MCF 10A (cell line): ENCODE results near the gene EGF. TPM values are rescaled to one million over a fixed set of nuclear protein-coding genes. Genes with fewer than 3 reads are reported as not detected.

Source experiments
- BruUV-seq: library from RNA; stranded (reverse); fragments of 400-500 nt; replicated peaks from 2 replicates; lab custom pipeline; 2021; lab: Mats Ljungman, UMichigan
- CTCF ChIA-PET: fragments of 300-600 bp; sonication (Branson Sonifier 250); formaldehyde crosslinking; extraction: SDS; loops from one replicate; lab custom pipeline; 2021; ENCODE audit warnings: antibody characterized with exemption, inconsistent platforms; lab: Yijun Ruan, JAX
- POLR2A ChIA-PET: fragments of 300-600, 350-650 bp; sonication (Branson Sonifier 250); formaldehyde crosslinking; extraction: SDS; loops from one replicate; lab custom pipeline; 2020; ENCODE audit warnings: antibody characterized with exemption, inconsistent platforms; lab: Yijun Ruan, JAX
- DNase-seq: peaks from one replicate; pipeline ENCODE4 v3.0.0-alpha.2; 2018; ENCODE audit not compliant: unreplicated experiment
- H3K27ac Mint-ChIP-seq: one replicate; pipeline ENCODE4 v1.8.0; 2022; ENCODE audit warnings: mild to moderate bottlenecking, low read depth, mixed read lengths; ENCODE audit not compliant: unreplicated experiment
- H3K27me3 Mint-ChIP-seq: one replicate; pipeline ENCODE4 v1.8.0; 2022; ENCODE audit warnings: mixed read lengths; ENCODE audit not compliant: insufficient read depth, unreplicated experiment
- H3K36me3 Mint-ChIP-seq: one replicate; pipeline ENCODE4 v1.8.0; 2022; ENCODE audit warnings: mild to moderate bottlenecking, moderate library complexity, mixed read lengths; ENCODE audit not compliant: insufficient read depth, unreplicated experiment
- H3K4me1 Mint-ChIP-seq: one replicate; pipeline ENCODE4 v1.8.0; 2022; ENCODE audit warnings: mixed read lengths; ENCODE audit not compliant: insufficient read depth, unreplicated experiment
- H3K4me3 Mint-ChIP-seq: one replicate; pipeline ENCODE4 v1.8.0; 2022; ENCODE audit warnings: mild to moderate bottlenecking, moderate library complexity, mixed read lengths; ENCODE audit not compliant: unreplicated experiment
- H3K9me3 Mint-ChIP-seq: one replicate; pipeline ENCODE4 v1.8.0; 2022; ENCODE audit warnings: mixed read lengths; ENCODE audit not compliant: unreplicated experiment
- intact Hi-C: fragments of 100-400 bp; cut with micrococcal nuclease; formaldehyde crosslinking; loops from 2 replicates; pipeline ENCODE4 v1.14.1; 2022
- total RNA-seq: library from RNA; stranded (reverse); gene quantifications from 2 replicates; pipeline ENCODE4 v1.2.3, GENCODE V29; 2022
- TF ChIP-seq, protein P1 (sequence below): fragments of 200-600 bp; IDR thresholded peaks from one replicate; pipeline ENCODE4 v1.8.0; 2022; ENCODE audit warnings: antibody characterized with exemption, mild to moderate bottlenecking; ENCODE audit not compliant: unreplicated experiment

The EGF gene
- total RNA-seq, 1 experiment from 2014 or later, result 0.12 TPM

DNA sequence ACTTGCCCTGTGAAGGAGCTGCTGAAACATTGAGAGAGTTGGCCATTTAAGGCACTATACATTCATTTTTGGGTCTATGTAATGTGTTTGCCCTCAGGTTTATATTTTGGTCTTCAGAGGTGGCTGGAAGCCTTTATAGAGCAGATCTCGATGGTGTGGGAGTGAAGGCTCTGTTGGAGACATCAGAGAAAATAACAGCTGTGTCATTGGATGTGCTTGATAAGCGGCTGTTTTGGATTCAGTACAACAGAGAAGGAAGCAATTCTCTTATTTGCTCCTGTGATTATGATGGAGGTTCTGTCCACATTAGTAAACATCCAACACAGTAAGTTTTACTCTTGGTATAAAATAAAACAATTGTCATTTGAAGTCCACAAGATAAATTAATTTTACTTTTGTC is 31.1 kb downstream of the EGF start:
- DNase-seq, result no peak
- intact Hi-C loops, result no loop called here
- no TSS peak for BruUV-seq
- H3K27me3 Mint-ChIP-seq, result no peaks in the 10 kb centered on the region
- H3K27ac Mint-ChIP-seq, result no peak overlapping the region
- no peak overlapping the region for H3K4me3 Mint-ChIP-seq
- TF ChIP-seq, protein P1, sequence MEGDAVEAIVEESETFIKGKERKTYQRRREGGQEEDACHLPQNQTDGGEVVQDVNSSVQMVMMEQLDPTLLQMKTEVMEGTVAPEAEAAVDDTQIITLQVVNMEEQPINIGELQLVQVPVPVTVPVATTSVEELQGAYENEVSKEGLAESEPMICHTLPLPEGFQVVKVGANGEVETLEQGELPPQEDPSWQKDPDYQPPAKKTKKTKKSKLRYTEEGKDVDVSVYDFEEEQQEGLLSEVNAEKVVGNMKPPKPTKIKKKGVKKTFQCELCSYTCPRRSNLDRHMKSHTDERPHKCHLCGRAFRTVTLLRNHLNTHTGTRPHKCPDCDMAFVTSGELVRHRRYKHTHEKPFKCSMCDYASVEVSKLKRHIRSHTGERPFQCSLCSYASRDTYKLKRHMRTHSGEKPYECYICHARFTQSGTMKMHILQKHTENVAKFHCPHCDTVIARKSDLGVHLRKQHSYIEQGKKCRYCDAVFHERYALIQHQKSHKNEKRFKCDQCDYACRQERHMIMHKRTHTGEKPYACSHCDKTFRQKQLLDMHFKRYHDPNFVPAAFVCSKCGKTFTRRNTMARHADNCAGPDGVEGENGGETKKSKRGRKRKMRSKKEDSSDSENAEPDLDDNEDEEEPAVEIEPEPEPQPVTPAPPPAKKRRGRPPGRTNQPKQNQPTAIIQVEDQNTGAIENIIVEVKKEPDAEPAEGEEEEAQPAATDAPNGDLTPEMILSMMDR, result no peak
- POLR2A ChIA-PET, result no interaction called here
- no peaks in the 10 kb centered on the region for H3K36me3 Mint-ChIP-seq
- no peaks in the 10 kb centered on the region for H3K9me3 Mint-ChIP-seq
- no peaks in the 10 kb centered on the region for H3K4me1 Mint-ChIP-seq
- CTCF ChIA-PET, result no interaction called here

DNA sequence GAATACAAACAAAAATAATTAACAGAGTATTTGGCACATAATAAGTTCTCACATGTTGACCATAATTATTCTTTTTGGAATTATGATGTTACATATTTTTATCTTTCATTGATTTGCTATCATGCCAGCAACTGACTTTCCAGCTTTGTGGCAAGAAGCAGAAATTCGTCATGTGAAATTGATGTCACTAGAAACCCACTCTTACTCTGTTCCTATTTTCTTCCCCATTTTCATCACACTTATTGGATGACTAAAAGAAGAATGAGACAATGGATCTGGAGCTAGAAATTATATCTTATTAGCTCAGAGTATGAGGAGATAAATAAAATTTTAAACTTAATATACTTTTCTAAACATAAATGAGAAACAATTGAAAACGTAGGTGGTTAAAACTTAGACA is 31.9 kb downstream of the EGF start:
- ChIA-PET POLR2A (no interaction called here), CTCF (no interaction called here)
- H3K9me3 Mint-ChIP-seq, result no peaks in the 10 kb centered on the region
- no peaks in the 10 kb centered on the region for H3K36me3 Mint-ChIP-seq
- intact Hi-C loops, result no loop called here
- TF ChIP-seq, protein P1, result no peak
- no peak overlapping the region for H3K4me3 Mint-ChIP-seq
- BruUV-seq, result no TSS peak
- H3K4me1 Mint-ChIP-seq, result no peaks in the 10 kb centered on the region
- no peak for DNase-seq
- no peaks in the 10 kb centered on the region for H3K27me3 Mint-ChIP-seq
- H3K27ac Mint-ChIP-seq, result no peak overlapping the region

DNA sequence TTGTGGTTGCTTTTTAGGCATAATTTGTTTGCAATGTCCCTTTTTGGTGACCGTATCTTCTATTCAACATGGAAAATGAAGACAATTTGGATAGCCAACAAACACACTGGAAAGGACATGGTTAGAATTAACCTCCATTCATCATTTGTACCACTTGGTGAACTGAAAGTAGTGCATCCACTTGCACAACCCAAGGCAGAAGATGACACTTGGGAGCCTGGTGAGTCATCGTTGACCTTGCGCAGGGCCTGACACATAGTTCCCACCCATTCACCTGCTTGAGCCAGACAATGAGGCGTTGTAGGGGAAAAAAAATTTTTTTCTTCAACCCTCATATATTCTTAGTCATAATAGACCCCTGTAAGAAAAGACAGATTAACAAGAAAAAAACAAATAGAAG is 32.4 kb downstream of the EGF start:
- ChIA-PET POLR2A (no interaction called here), CTCF (no interaction called here)
- H3K27me3 Mint-ChIP-seq, result no peaks in the 10 kb centered on the region
- H3K36me3 Mint-ChIP-seq, result no peaks in the 10 kb centered on the region
- H3K4me3 Mint-ChIP-seq, result no peak overlapping the region
- BruUV-seq, result no TSS peak
- TF ChIP-seq, protein P1, result no peak
- no peaks in the 10 kb centered on the region for H3K9me3 Mint-ChIP-seq
- H3K4me1 Mint-ChIP-seq, result no peaks in the 10 kb centered on the region
- intact Hi-C loops, result no loop called here
- no peak overlapping the region for H3K27ac Mint-ChIP-seq
- peak; percentile 78 for DNase-seq

DNA sequence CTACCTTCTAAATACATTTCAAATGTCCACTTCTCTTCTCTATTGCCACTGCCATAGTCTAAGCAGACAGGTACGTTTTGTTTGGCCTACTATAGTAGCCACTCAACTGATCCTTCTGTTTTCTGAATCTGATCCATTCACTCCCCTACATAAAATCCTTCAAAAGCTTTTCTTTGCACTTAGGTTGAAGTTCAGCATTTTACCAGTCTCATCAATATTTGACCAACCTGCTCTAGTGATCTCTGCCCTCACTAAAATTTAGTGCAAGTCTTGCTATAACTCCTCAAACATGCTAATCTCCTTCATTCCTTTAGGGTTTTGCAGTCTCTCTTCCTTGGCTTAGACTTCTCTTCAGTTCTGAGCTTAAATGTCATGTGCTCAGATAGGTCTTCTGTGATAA is 33.4 kb downstream of the EGF start:
- no TSS peak for BruUV-seq
- TF ChIP-seq, protein P1, result no peak
- Mint-ChIP-seq H3K4me3 (no peak overlapping the region), H3K9me3 (no peaks in the 10 kb centered on the region), H3K36me3 (no peaks in the 10 kb centered on the region), H3K27ac (no peak overlapping the region), H3K4me1 (no peaks in the 10 kb centered on the region), H3K27me3 (no peaks in the 10 kb centered on the region)
- ChIA-PET CTCF (interaction anchor here (0.6 to 0.9 kb wide), 5 partner anchors 12 to 1927 kb away, joined by 3 to 6 read pairs (median 3); partner anchors contain the start of gene PLA2G12A), POLR2A (interaction anchor here (0.6 kb wide), 1 partner anchor 253 kb away, joined by 3 read pairs; no protein-coding TSS in a partner anchor)
- DNase-seq, result no peak
- intact Hi-C loops, result no loop called here
